ENCODE measurements around the gene BARX2. TPM values are rescaled to one million over a fixed set of nuclear protein-coding genes. Genes with fewer than 3 reads are reported as not detected.

Gene BARX2
- total RNA-seq, 1 experiment from 2014 or later, result 0.47 TPM

GRCh38 chr11:129373489-129373953 lies 2.1 kb upstream of the BARX2 start:
- H3K9ac ChIP-seq (ENCODE audit: low read length), result no peak overlapping the region
- H3K4me1 ChIP-seq (ENCODE audit: insufficient read depth, low read length), result peaks cover 21% of the 10 kb centered on the region
- H3K79me2 ChIP-seq (ENCODE audit: low read length), result no peaks in the 10 kb centered on the region
- POLR2A ChIA-PET (ENCODE audit: unreplicated experiment), result no interaction called here
- no TSS peak for BruUV-seq (replicated peaks)
- no peaks in the 10 kb centered on the region for H3K36me3 ChIP-seq (ENCODE audit: low read depth, low read length)
- H3K9me2 ChIP-seq (replicated peaks; ENCODE audit: low read length), result no peaks in the 10 kb centered on the region
- peaks cover 82% of the 10 kb centered on the region for H3K27me3 ChIP-seq (ENCODE audit: low read length)
- H2AFZ ChIP-seq (ENCODE audit: low read length), result no peak overlapping the region
- ATAC-seq, result no peak
- no peak overlapping the region for H3K4me3 ChIP-seq (ENCODE audit: low read length)
- TF ChIP-seq CTCF (conservative IDR thresholded peaks at IDR 0.05; ENCODE audit: low read depth, low read length), result no peak
- no peak for TF ChIP-seq EZH2 (IDR thresholded peaks at IDR 0.05; ENCODE audit: low read length, unreplicated experiment)
- TF ChIP-seq EZH2phosphoT487 (IDR thresholded peaks at IDR 0.05; ENCODE audit: borderline replicate concordance, low read length), result no peak
- no peak overlapping the region for H3K4me2 ChIP-seq (ENCODE audit: low read length)
- intact Hi-C loops (cut with micrococcal nuclease), result no loop called here
- no peak overlapping the region for H3K27ac ChIP-seq (ENCODE audit: low read length)
- CTCF ChIA-PET, result no interaction called here
- H4K20me1 ChIP-seq (ENCODE audit: low read length), result no peaks in the 10 kb centered on the region
- no peaks in the 10 kb centered on the region for H3K9me3 ChIP-seq (ENCODE audit: low read length)
- no peak for DNase-seq
- H3F3A ChIP-seq (ENCODE audit: low read length, unreplicated experiment), result no peaks in the 10 kb centered on the region

- ChIA-PET CTCF (no interaction called here), POLR2A (ENCODE audit: unreplicated experiment) (interaction anchor here (0.7 kb wide), 1 partner anchor 102 kb away, joined by 7 read pairs; no protein-coding TSS in a partner anchor)
- no peaks in the 10 kb centered on the region for H3F3A ChIP-seq (ENCODE audit: low read length, unreplicated experiment)
- H3K79me2 ChIP-seq (ENCODE audit: low read length), result no peaks in the 10 kb centered on the region
- H3K27ac ChIP-seq (ENCODE audit: low read length), result no peak overlapping the region
- no peaks in the 10 kb centered on the region for H3K36me3 ChIP-seq (ENCODE audit: low read depth, low read length)
- TF ChIP-seq EZH2phosphoT487 (IDR thresholded peaks at IDR 0.05; ENCODE audit: borderline replicate concordance, low read length) (no peak; the same call in none of the 2 replicates), CTCF (conservative IDR thresholded peaks at IDR 0.05; ENCODE audit: low read depth, low read length) (no peak), EZH2 (IDR thresholded peaks at IDR 0.05; ENCODE audit: low read length, unreplicated experiment) (no peak)
- no peaks in the 10 kb centered on the region for H4K20me1 ChIP-seq (ENCODE audit: low read length)
- H3K9ac ChIP-seq (ENCODE audit: low read length), result no peak overlapping the region
- no peaks in the 10 kb centered on the region for H3K9me2 ChIP-seq (replicated peaks; ENCODE audit: low read length)
- intact Hi-C loops (cut with micrococcal nuclease), result no loop called here
- 0 out of 2 replicates have a peak overlapping the region, but pooled peaks have one; percentile 74 for H2AFZ ChIP-seq (ENCODE audit: low read length)
- H3K9me3 ChIP-seq (ENCODE audit: low read length), result no peaks in the 10 kb centered on the region
- peak overlapping the region; percentile 80 for H3K4me2 ChIP-seq (ENCODE audit: low read length)
- peaks cover 82% of the 10 kb centered on the region for H3K27me3 ChIP-seq (ENCODE audit: low read length)
- H3K4me1 ChIP-seq (ENCODE audit: insufficient read depth, low read length), result peaks cover 14% of the 10 kb centered on the region
- ATAC-seq (no peak), DNase-seq (no peak)
- BruUV-seq (replicated peaks), result no TSS peak
- peak overlapping the region; percentile 63; the same call in 1 of the 2 replicates for H3K4me3 ChIP-seq (ENCODE audit: low read length)
These were observed 1.3 kb upstream of the BARX2 start for GRCh38 chr11:129374081-129374992.

Measured in PC-3 (cell line).